ENCODE results near the gene NFYB. TPM values are rescaled to one million over a fixed set of nuclear protein-coding genes. Genes with fewer than 3 reads are reported as not detected.

The NFYB gene
- total RNA-seq, 4 donors from 2014 or later = 16.5 to 35.1 (median 21.4) TPM

DNA sequence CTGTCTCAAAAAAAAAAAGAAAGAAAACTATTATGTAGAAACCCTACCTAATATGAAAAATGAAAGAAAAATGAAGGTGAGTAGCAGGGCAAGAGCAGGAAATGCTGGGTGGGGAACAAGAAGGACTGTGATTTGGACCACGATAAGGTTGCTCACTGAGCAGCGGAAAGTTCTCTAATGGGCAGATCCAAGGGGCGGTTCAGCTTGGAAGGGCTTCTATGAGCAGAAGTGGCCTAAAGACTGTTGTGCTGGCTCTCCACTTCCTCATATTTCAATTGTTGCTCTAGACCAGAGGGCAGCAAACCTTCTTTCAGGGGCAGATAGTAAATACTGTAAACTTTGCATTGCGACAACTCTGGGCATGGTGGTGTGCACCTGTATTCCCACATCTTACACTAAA lies 16.3 kb upstream of the NFYB start:
- no peak overlapping the region for H3K27ac ChIP-seq
- in situ Hi-C loops (cut with MboI; ENCODE audit: low sequenced_read_pairs in 4 of 4) = no loop called here
- H3K4me3 ChIP-seq = no peak overlapping the region
- DNase-seq (no peak), ATAC-seq (no peak)
- no peak for TF ChIP-seq POLR2A (IDR thresholded peaks at IDR 0.05)
- TF ChIP-seq, protein P1, sequence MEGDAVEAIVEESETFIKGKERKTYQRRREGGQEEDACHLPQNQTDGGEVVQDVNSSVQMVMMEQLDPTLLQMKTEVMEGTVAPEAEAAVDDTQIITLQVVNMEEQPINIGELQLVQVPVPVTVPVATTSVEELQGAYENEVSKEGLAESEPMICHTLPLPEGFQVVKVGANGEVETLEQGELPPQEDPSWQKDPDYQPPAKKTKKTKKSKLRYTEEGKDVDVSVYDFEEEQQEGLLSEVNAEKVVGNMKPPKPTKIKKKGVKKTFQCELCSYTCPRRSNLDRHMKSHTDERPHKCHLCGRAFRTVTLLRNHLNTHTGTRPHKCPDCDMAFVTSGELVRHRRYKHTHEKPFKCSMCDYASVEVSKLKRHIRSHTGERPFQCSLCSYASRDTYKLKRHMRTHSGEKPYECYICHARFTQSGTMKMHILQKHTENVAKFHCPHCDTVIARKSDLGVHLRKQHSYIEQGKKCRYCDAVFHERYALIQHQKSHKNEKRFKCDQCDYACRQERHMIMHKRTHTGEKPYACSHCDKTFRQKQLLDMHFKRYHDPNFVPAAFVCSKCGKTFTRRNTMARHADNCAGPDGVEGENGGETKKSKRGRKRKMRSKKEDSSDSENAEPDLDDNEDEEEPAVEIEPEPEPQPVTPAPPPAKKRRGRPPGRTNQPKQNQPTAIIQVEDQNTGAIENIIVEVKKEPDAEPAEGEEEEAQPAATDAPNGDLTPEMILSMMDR (IDR thresholded peaks at IDR 0.05 in 4 of 5, conservative IDR thresholded peaks at IDR 0.05 in 1 of 5) = no peak
- H3K36me3 ChIP-seq = no peaks in the 10 kb centered on the region
- no peaks in the 10 kb centered on the region for H3K27me3 ChIP-seq
- H3K4me1 ChIP-seq = no peaks in the 10 kb centered on the region
- intact Hi-C loops (cut with DNase I; ENCODE audit: low total_unique reads) = no loop called here
- H3K9me3 ChIP-seq = no peaks in the 10 kb centered on the region

DNA sequence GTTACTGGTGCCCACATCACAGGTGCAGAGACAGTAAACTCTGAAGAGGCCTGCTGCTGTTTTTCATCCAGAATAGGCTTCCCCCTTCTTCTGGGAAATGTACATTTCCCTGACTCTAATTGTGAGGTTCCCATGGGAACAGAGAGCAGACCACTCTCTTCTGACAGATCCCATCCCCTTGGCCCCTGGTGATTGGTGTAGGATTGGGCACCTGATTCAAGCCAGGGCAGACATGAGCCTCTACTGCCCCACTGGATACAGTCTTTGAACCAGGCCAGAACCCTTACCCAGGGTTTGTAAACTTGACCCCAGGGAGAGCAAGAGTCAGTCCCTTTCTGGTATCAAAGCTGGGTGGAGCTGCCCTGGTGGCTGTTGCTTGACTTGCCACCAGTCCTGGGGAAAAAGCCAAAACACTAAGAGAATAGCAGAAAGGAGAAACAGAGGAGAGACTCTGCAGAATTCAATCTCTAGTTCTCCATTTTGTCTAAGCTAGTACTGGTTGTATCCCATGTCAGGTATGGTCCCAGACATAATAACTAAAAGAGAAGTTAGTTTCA lies 14.8 kb upstream of the NFYB start:
- Histone ChIP-seq H3K4me3 (no peak overlapping the region), H3K9me3 (no peaks in the 10 kb centered on the region), H3K36me3 (no peaks in the 10 kb centered on the region), H3K4me1 (no peaks in the 10 kb centered on the region), H3K27ac (no peak overlapping the region), H3K27me3 (no peaks in the 10 kb centered on the region)
- no peak for DNase-seq
- no peak for ATAC-seq
- in situ Hi-C loops (cut with MboI; ENCODE audit: low sequenced_read_pairs in 4 of 4) = no loop called here
- intact Hi-C loops (cut with DNase I; ENCODE audit: low total_unique reads) = no loop called here
- no peak for TF ChIP-seq POLR2A (IDR thresholded peaks at IDR 0.05)
- TF ChIP-seq, protein P1 (IDR thresholded peaks at IDR 0.05 in 4 of 5, conservative IDR thresholded peaks at IDR 0.05 in 1 of 5) = no peak

DNA sequence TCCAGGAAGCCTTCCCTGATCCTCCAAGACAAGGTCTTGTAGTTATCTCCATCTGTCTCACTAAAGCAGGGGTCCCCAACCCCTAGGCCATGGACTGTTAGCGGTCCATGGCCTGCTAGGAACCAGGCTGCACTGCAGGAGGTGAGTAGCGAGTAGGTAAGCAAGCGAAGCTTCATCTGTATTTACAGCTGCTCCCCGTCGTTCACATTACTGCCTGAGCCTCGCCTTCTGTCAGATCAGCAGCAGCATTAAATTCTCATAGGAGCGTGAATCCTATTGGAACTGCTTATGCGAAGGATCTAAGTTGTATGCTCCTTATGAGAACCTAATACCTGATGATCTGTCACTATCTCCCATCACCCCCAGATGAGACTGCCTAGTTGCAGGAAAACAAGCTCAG lies 12.4 kb upstream of the NFYB start:
- Histone ChIP-seq H3K9me3 (no peaks in the 10 kb centered on the region), H3K27me3 (no peaks in the 10 kb centered on the region), H3K4me1 (no peaks in the 10 kb centered on the region), H3K4me3 (no peak overlapping the region), H3K27ac (no peak overlapping the region), H3K36me3 (no peaks in the 10 kb centered on the region)
- ATAC-seq (no peak), DNase-seq (no peak)
- no peak for TF ChIP-seq POLR2A (IDR thresholded peaks at IDR 0.05)
- TF ChIP-seq, protein P1 (IDR thresholded peaks at IDR 0.05 in 4 of 5, conservative IDR thresholded peaks at IDR 0.05 in 1 of 5) = no peak
- intact Hi-C loops (cut with DNase I; ENCODE audit: low total_unique reads) = no loop called here
- in situ Hi-C loops (cut with MboI; ENCODE audit: low sequenced_read_pairs in 4 of 4) = no loop called here

DNA sequence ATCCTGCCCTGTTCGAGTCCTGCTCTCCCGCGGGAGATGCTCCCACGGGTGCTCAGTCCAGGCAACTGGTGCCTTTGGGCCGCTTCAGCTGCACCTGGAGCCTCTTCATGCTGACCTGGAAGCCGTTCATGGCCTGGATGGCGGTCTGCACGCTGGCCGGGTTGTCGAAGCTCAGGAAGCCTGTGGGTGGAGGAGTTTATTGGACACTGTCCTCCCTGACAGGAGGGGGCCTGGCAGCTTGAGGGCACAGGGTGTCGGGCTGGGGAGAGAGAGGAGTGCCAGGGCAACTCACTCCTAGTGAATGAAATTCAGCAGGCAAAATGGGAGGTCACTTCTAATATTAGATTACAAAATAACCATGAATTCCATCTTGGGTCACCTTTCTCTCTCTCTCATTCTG lies 9.3 kb upstream of the NFYB start:
- TF ChIP-seq, protein P1 (IDR thresholded peaks at IDR 0.05 in 4 of 5, conservative IDR thresholded peaks at IDR 0.05 in 1 of 5) = no peak
- no peak for TF ChIP-seq POLR2A (IDR thresholded peaks at IDR 0.05)
- ATAC-seq = no peak
- H3K36me3 ChIP-seq = no peaks in the 10 kb centered on the region
- no peaks in the 10 kb centered on the region for H3K4me1 ChIP-seq
- intact Hi-C loops (cut with DNase I; ENCODE audit: low total_unique reads) (no loop called here), in situ Hi-C loops (cut with MboI; ENCODE audit: low sequenced_read_pairs in 4 of 4) (no loop called here)
- no peak overlapping the region for H3K27ac ChIP-seq
- H3K9me3 ChIP-seq = no peaks in the 10 kb centered on the region
- no peaks in the 10 kb centered on the region for H3K27me3 ChIP-seq
- DNase-seq = no peak
- H3K4me3 ChIP-seq = no peak overlapping the region

DNA sequence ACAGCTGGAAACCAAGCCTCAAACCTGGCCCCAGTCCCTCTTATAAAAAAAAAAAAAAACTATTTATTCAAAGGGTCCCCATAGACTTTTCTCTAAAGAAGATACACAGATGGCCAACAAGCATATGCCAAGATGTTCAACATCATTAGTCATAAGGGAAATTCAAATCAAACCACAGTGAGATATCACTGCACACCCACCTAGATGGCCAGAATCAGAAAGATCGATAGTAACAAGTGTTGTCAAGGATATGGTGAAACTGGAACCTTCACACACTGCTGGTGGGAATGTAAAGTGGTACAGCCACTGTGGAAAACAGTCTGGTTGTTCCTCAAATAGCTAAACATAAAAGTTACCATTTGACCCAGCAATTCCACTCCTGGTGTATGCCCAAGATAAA lies 5.9 kb upstream of the NFYB start:
- intact Hi-C loops (cut with DNase I; ENCODE audit: low total_unique reads) (no loop called here), in situ Hi-C loops (cut with MboI; ENCODE audit: low sequenced_read_pairs in 4 of 4) (no loop called here)
- ATAC-seq = no peak
- no peaks in the 10 kb centered on the region for H3K9me3 ChIP-seq
- H3K27ac ChIP-seq = no peak overlapping the region
- DNase-seq = no peak
- peaks cover 3% of the 10 kb centered on the region in 2 donors for H3K4me1 ChIP-seq
- H3K36me3 ChIP-seq = no peaks in the 10 kb centered on the region
- no peak overlapping the region for H3K4me3 ChIP-seq
- no peak for TF ChIP-seq POLR2A (IDR thresholded peaks at IDR 0.05)
- TF ChIP-seq, protein P1 (IDR thresholded peaks at IDR 0.05 in 4 of 5, conservative IDR thresholded peaks at IDR 0.05 in 1 of 5) = no peak
- no peaks in the 10 kb centered on the region for H3K27me3 ChIP-seq

All from gastrocnemius medialis (tissue), 4 donors.